Thoracic aorta (tissue), 2 donors: Measurements from ENCODE around the gene PGA3. TPM values are rescaled to one million over a fixed set of nuclear protein-coding genes. Genes with fewer than 3 reads are reported as not detected.
A peak's percentile ranks its signal among the peaks of the same experiment; 100 is the strongest.
"Not testable (repeated sequence)": the region's sequence is repeated elsewhere in the genome, so short reads cannot be mapped to it uniquely, and the experiment has no call there.

Experiments
- ATAC-seq: fragments of 150-250 bp; one replicate; pipeline ENCODE4 v1.8.0; 2017; ENCODE audit warnings: low read depth; ENCODE audit not compliant: insufficient number of reproducible peaks, low FRiP score
- DNase-seq: peaks from one replicate; pipeline ENCODE4 v3.0.0-alpha.2; 2020; ENCODE audit warnings: low spot score
- H3K27ac ChIP-seq, 2 donors: fragments of 200-600 bp; sonication (generic); 1 replicate in 1 of 2; 2 replicates in 1 of 2; pipeline ENCODE4 v1.5.1; 2016; ENCODE audit warnings: mild to moderate bottlenecking in 2 of 2, moderate library complexity in 2 of 2
- H3K27me3 ChIP-seq: fragments of 200-600 bp; sonication (generic); replicated peaks from 2 replicates; pipeline ENCODE4 v1.6.0; 2016; ENCODE audit warnings: mild to moderate bottlenecking; ENCODE audit not compliant: insufficient read depth
- H3K36me3 ChIP-seq: fragments of 200-600 bp; sonication (generic); one replicate; pipeline ENCODE4 v1.5.1; 2016
- H3K4me1 ChIP-seq, 2 donors: fragments of 200-600 bp; sonication (generic); 1 replicate in 1 of 2; 2 replicates in 1 of 2; pipeline versions ENCODE4 v1.5.1 to v1.6.0; 2016; ENCODE audit warnings: low read depth in 2 of 2, mild to moderate bottlenecking in 1 of 2; ENCODE audit not compliant: control insufficient read depth in 1 of 2
- H3K4me3 ChIP-seq: fragments of 200-600 bp; sonication (generic); 2 replicates; pipeline ENCODE4 v1.5.1; 2016; ENCODE audit warnings: mild to moderate bottlenecking
- H3K9me3 ChIP-seq: fragments of 200-600 bp; sonication (generic); 2 replicates; pipeline ENCODE4 v1.5.1; 2016
- CTCF ChIP-seq: fragments of 200-600 bp; sonication (generic); IDR thresholded peaks from one replicate; pipeline ENCODE4 v1.5.1; 2019; ENCODE audit warnings: antibody characterized with exemption
- total RNA-seq, 2 donors: library from RNA; depleted of rRNA; stranded (reverse); fragments of >200 nt; gene quantifications; one replicate each; pipeline versions ENCODE4 v1.1.0 to v1.2.3, GENCODE V29; 2016

Gene PGA3
- total RNA-seq, 2 donors from 2014 or later, result 1.8 to 4.3 TPM

GRCh38 chr11:61245284-61245964 lies 42.1 kb downstream of the PGA3 start:
- not testable (repeated sequence) for H3K27ac ChIP-seq, H3K4me3 ChIP-seq, H3K36me3 ChIP-seq, H3K9me3 ChIP-seq, H3K4me1 ChIP-seq, DNase-seq, ATAC-seq, H3K27me3 ChIP-seq

DNA sequence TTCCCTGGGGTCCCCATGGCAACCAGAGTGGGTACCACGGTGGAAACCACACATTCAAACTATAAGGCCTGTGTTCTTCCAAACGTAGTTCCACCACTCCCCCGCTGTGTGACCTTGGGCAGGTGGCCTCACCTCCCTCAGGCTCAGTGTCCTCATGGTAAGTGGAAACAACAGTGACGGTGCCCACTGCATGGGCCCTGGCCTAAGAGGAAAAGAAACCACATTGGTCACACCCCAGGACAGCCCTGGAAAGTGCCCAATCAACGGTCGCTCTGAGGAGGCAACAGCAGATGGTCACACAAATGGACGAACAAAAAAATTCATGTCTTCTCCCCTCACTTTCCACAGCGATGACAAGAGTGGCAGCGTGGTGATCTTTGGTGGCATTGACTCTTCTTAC lies 44.8 kb downstream of the PGA3 start:
- not testable (repeated sequence) for H3K36me3 ChIP-seq, DNase-seq, H3K4me3 ChIP-seq, H3K27ac ChIP-seq, H3K27me3 ChIP-seq, H3K9me3 ChIP-seq, H3K4me1 ChIP-seq, ATAC-seq

GRCh38 chr11:61249201-61249600 lies 45.9 kb downstream of the PGA3 start:
- not testable (repeated sequence) for H3K36me3 ChIP-seq, H3K4me1 ChIP-seq, DNase-seq, H3K9me3 ChIP-seq, ATAC-seq, H3K27ac ChIP-seq, H3K4me3 ChIP-seq, H3K27me3 ChIP-seq

DNA sequence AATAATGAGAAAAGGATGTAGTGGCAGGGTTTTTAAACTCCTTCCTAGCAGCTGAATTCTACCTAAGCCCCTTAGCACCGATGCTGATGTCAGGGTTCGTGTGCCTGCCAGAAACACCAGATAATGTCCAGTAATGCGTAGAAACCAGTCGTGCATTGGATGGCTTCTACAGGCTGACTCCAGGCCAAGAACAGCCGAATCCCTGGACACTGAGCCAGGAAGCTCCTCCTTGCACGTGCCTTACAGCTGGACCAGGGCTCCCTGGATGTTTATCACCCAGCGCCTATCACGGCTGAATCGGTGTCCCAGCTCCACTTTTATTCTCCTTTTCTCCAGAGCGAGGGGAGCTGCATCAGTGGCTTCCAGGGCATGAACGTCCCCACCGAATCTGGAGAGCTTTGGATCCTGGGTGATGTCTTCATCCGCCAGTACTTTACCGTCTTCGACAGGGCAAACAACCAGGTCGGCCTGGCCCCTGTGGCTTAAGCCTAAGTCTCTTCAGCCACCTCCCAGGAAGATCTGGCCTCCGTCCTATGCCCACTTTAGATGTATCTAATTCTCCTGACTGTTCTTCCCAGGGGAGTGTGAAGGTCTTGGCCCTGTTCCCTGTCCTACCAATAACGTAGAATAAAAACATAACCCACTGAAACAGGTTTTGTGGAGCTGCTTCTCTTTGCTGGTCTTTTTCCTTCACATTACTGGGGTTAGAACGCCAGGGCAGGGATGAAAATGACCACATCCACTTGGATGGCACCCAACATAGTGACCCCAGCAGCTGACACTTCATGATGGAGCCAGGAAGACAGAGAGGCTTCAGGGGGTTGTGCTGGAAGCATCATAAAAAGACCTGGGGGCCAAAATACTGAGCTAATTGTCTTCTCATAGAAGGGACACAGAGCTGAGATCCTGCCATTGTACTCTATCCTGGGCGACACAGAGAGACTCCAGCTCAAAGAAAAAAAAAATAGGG lies 47.8 kb downstream of the PGA3 start:
- H3K36me3 ChIP-seq, H3K4me3 ChIP-seq, ATAC-seq, H3K27ac ChIP-seq, DNase-seq, H3K9me3 ChIP-seq, H3K4me1 ChIP-seq, H3K27me3 ChIP-seq: not testable (repeated sequence)

DNA sequence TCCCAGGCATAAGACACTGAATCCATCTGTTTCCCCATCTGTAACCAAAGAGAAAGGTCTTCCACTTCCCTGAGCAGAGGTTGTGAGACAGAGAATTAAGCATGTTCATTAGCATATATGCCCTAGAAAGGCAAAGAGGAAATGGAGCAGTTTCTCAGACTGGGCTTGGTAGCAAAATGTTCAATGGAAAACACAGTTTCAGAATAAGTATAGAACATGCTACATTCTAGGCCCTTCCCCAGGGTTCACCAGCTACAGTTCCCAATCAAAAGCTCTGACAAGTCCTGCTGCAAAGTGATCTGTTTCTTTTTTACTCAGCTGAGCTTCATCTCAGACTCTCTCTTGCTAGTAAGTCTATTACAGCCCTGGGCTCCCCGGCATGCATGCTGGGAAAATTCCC lies 49.0 kb downstream of the PGA3 start:
- not testable (repeated sequence) for ATAC-seq, H3K36me3 ChIP-seq, H3K4me3 ChIP-seq, H3K27ac ChIP-seq, H3K4me1 ChIP-seq, H3K9me3 ChIP-seq, H3K27me3 ChIP-seq, DNase-seq

- DNase-seq (no peak), ATAC-seq (no peak)
- Histone ChIP-seq H3K4me1 (no peaks in the 10 kb centered on the region), H3K36me3 (no peaks in the 10 kb centered on the region), H3K4me3 (no peak overlapping the region), H3K27ac (no peak overlapping the region), H3K27me3 (no peaks in the 10 kb centered on the region), H3K9me3 (no peaks in the 10 kb centered on the region)
- peak; percentile 66 for TF ChIP-seq CTCF
These were observed 51.2 kb downstream of the PGA3 start for GRCh38 chr11:61254403-61255025.

- ATAC-seq (no peak), DNase-seq (no peak)
- H3K36me3 ChIP-seq, result no peaks in the 10 kb centered on the region
- H3K4me1 ChIP-seq, result no peaks in the 10 kb centered on the region
- H3K4me3 ChIP-seq, result no peak overlapping the region
- H3K27me3 ChIP-seq, result no peaks in the 10 kb centered on the region
- no peaks in the 10 kb centered on the region for H3K9me3 ChIP-seq
- no peak overlapping the region for H3K27ac ChIP-seq
- TF ChIP-seq CTCF, result no peak
These were observed 53.6 kb downstream of the PGA3 start for GRCh38 chr11:61256710-61257482.
